ENCODE results near the gene EMP3.
A peak's percentile ranks its signal among the peaks of the same experiment; 100 is the strongest.

EMP3 gene

GRCh38 chr19:48318286-48318987 is 6.9 kb upstream of the EMP3 start:
- DNase-seq = no peak

- peak; percentile 82 for DNase-seq
Observed at GRCh38 chr19:48319647-48320541, 5.5 kb upstream of the EMP3 start.

- peak; percentile 71 for DNase-seq
Observed at GRCh38 chr19:48321372-48321621, 4.1 kb upstream of the EMP3 start.

- peak; percentile 94 for DNase-seq
Observed at GRCh38 chr19:48321622-48322591, 3.4 kb upstream of the EMP3 start.

GRCh38 chr19:48329167-48329891 is 4.0 kb downstream of the EMP3 start:
- no peak for DNase-seq

GRCh38 chr19:48330012-48330681 is 4.8 kb downstream of the EMP3 start:
- peak; percentile 91 for DNase-seq

GRCh38 chr19:48332351-48332661 is 7.0 kb downstream of the EMP3 start:
- DNase-seq = peak; percentile 62

GRCh38 chr19:48332662-48333466 is 7.5 kb downstream of the EMP3 start:
- peak; percentile 100 for DNase-seq

GRCh38 chr19:48333467-48334384 is 8.4 kb downstream of the EMP3 start:
- peak; percentile 91 for DNase-seq

GRCh38 chr19:48338253-48338755 is 13.0 kb downstream of the EMP3 start:
- DNase-seq = no peak

- DNase-seq = no peak
Observed at GRCh38 chr19:48338802-48339503, 13.6 kb downstream of the EMP3 start.

- peak; percentile 99 for DNase-seq
Observed at GRCh38 chr19:48340995-48341394, 15.6 kb downstream of the EMP3 start.

- DNase-seq = no peak
Observed at GRCh38 chr19:48341515-48342413, 16.4 kb downstream of the EMP3 start.

- DNase-seq = no peak
Observed at GRCh38 chr19:48342414-48342738, 17.0 kb downstream of the EMP3 start.

- no peak for DNase-seq
Observed at GRCh38 chr19:48342841-48343540, 17.6 kb downstream of the EMP3 start.

- peak; percentile 56 for DNase-seq
Observed at GRCh38 chr19:48344892-48345291, 19.5 kb downstream of the EMP3 start.

GRCh38 chr19:48346191-48346590 is 20.8 kb downstream of the EMP3 start:
- DNase-seq = no peak

GRCh38 chr19:48348045-48348444 is 22.7 kb downstream of the EMP3 start:
- DNase-seq = no peak
